ENCODE data around the gene DHX29. TPM values are rescaled to one million over a fixed set of nuclear protein-coding genes. Genes with fewer than 3 reads are reported as not detected.

Gene DHX29
- total RNA-seq, 4 donors from 2014 or later = 26.1 to 34.9 (median 30.2) TPM

- Histone ChIP-seq H3K27me3 (peaks cover 31 to 100% (median 79%) of the 10 kb centered on the region in 4 donors), H3K27ac (replicated peaks in 1 of 4) (no peak overlapping the region), H3K9me3 (no peaks in the 10 kb centered on the region), H3K36me3 (no peaks in the 10 kb centered on the region), H3K4me3 (no peak overlapping the region), H3K4me1 (peaks cover 48 to 64% (median 60%) of the 10 kb centered on the region in 4 donors)
- intact Hi-C loops (cut with DNase I) = no loop called here
- DNase-seq (ENCODE audit: extremely low spot score) = peak; percentile 45
- TF ChIP-seq EP300 (IDR thresholded peaks at IDR 0.05) (no peak), POLR2A (IDR thresholded peaks at IDR 0.05; ENCODE audit: low read depth) (no peak), CTCF (IDR thresholded peaks at IDR 0.05) (no peak), POLR2AphosphoS5 (IDR thresholded peaks at IDR 0.05) (no peak)
- 39% methylated on average over 8 of the region's 8 CpGs for WGBS
Measured at GRCh38 chr5:55230086-55230629, 77.3 kb downstream of the DHX29 start.

- peaks cover 34 to 100% (median 91%) of the 10 kb centered on the region in 4 donors for H3K27me3 ChIP-seq
- WGBS = 8% methylated on average over 29 of the region's 30 CpGs
- no peaks in the 10 kb centered on the region for H3K9me3 ChIP-seq
- no peak overlapping the region for H3K27ac ChIP-seq (replicated peaks in 1 of 4)
- peak overlapping the region; percentile 44 to 54 (median 47) for H3K4me3 ChIP-seq
- H3K4me1 ChIP-seq = peaks cover 31 to 53% (median 48%) of the 10 kb centered on the region in 4 donors
- peak; percentile 77 for DNase-seq (ENCODE audit: extremely low spot score)
- TF ChIP-seq POLR2AphosphoS5 (IDR thresholded peaks at IDR 0.05) (no peak), EP300 (IDR thresholded peaks at IDR 0.05) (no peak), CTCF (IDR thresholded peaks at IDR 0.05) (no peak), POLR2A (IDR thresholded peaks at IDR 0.05; ENCODE audit: low read depth) (no peak)
- H3K36me3 ChIP-seq = no peaks in the 10 kb centered on the region
- intact Hi-C loops (cut with DNase I) = no loop called here
Measured at GRCh38 chr5:55227664-55228430, 79.6 kb downstream of the DHX29 start.

- peaks cover 24 to 53% (median 44%) of the 10 kb centered on the region in 4 donors for H3K4me1 ChIP-seq
- 0% methylated on average over 4 of the region's 80 CpGs for WGBS
Measured at GRCh38 chr5:55226934-55227663, 80.4 kb downstream of the DHX29 start, which contains the start of gene MCIDAS. MCIDAS (minus strand) TSS chr5:55227315; CDS start chr5:55227138, 177 bp downstream.

More at GRCh38 chr5:55226934-55227663, 80.4 kb downstream of the DHX29 start, which contains the start of gene MCIDAS:
- Histone ChIP-seq H3K9me3 (no peaks in the 10 kb centered on the region), H3K4me3 (peak within 1 kb of the TSS; percentile 44 to 54 (median 47)), H3K36me3 (no peaks in the 10 kb centered on the region), H3K27me3 (peaks cover 34 to 100% (median 91%) of the 10 kb centered on the region in 4 donors), H3K27ac (replicated peaks in 1 of 4) (no peak within 1 kb of the TSS)
- TF ChIP-seq POLR2AphosphoS5 (IDR thresholded peaks at IDR 0.05) (no peak), CTCF (IDR thresholded peaks at IDR 0.05) (no peak)
- intact Hi-C loops (cut with DNase I) = no loop called here
- peak; percentile 86 for DNase-seq (ENCODE audit: extremely low spot score)
